ENCODE data around the gene ORC2.
"Not testable (repeated sequence)": the region's sequence is repeated elsewhere in the genome, so short reads cannot be mapped to it uniquely, and the experiment has no call there.

Gene ORC2

DNA sequence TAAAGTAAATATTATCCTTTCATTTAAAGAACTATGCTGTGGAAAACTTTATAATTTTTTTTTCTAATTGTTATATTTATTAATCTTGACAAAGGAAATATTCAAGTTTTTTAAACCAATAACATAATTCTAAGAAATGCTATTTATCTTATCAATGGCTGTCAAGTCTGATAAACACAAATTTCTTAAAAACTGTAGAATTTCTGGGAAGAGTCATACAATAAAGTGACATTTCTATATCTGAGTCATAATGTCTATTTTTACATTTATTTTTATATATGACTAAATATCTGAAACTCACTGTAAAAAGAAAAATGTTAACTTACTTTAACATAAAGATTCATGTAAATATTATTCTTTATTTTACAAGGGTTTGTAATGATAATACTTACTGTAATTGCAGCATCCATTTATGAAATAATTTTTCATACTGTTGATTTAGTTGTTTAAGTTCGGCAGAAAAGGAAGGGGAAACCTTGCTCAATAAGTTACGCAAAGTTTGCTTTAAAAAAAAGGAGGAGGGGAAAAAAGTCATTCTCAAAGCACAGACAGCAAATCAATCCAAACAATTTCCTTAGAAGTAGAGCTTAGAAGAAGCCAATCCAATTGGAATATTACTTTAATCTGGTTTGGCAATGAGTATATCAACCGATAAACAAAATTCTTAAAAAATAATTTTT is 32.4 kb downstream of the ORC2 start:
- no peak for DNase-seq (ENCODE audit: low spot score)

DNA sequence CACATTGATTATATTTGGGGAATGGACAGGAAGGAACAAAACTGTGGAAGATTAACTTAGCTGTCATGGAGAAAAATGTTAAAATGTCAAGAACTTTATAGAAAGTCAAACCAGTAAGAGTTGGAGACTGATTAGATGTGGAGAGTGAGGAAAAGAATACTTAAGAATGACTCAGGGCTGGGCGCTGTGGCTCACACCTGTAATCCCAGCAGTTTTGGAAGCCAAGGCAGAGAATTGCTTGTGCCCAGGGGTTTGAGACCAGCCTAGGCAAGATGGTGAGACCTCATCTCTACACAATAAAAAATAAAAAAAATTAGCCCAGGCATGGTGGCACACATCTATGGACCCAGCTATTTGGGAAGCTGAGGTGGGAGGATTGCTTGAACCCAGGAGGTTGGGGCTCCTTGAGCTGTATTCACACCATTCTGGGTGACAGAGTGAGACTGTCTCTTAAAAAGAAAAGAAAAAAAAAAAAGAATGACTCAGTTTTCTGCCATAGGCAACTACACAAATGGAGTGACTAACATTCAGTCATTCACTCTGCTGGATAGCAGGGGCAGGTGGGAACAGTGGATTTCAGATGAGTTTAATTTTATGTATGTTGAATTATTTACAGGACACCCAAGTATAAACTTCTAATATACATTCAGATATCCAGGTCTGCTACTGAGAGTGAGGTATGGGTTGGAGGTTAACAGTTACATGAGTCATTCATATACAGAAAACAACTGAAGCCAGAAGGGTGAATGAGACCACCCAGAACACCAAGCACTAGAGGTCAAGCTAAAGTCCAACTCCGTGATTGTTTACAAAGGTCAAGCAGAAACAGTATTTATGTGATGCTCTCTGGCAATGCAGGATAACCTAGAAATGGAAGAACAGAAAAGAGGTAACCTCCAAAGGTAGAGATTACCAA is 33.9 kb downstream of the ORC2 start:
- DNase-seq (ENCODE audit: low spot score) = no peak

- DNase-seq (ENCODE audit: low spot score) = no peak
Measured at GRCh38 chr2:200922439-200922838, 41.0 kb downstream of the ORC2 start.

GRCh38 chr2:200913654-200914053 is 49.8 kb downstream of the ORC2 start:
- DNase-seq (ENCODE audit: low spot score) = no peak

DNA sequence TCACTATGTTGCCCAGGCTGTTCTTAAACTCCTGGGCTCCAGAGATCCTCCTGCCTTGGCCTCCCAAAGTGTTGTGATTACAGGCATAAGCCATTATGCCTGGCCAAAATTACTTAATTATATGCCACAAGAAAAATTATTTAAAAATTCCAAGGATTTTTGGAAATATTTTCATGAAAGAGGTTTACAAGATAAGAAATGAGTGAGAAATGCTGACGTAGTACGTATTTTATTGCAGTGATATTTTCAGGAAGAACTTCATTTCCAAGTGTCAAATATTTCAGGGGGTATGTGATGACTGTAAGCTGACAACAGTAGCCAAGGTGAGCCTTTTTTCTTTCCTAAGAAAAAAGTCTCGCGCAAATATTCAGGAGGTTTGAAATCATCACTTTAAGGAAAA is 53.5 kb downstream of the ORC2 start:
- no peak for DNase-seq (ENCODE audit: low spot score)

DNA sequence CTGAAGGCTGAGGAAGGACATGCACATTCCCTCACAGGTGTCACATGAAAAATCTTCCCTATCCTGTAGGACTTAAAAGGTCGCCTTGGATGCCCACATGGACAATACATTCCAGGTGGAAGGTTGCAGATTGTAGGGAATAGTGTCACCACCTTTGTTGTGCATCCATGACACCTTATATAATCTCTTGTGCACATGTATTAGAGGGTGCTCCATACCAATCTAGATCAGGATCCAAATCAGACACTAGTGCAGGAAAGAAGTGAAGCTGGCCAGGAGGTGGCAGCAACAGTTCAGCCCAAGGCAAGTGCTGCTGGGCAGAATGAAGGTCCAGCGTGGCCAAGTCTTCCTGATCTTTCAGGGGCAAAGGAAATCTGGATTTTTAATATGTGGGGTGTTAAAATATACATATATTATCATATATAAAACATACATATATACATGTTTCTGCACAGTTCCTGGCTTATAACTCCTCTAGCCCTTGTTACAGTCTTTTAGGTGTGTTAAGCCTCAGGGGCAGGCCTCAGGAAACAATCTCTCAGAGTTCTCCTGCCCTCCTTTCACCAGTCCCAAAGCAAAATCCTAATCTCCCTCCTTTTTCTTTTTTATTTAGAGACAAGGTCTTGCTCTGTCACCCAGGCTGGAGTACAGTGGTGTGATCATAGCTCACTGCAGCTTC is 57.7 kb downstream of the ORC2 start:
- peak; percentile 88 for DNase-seq (ENCODE audit: low spot score)

DNA sequence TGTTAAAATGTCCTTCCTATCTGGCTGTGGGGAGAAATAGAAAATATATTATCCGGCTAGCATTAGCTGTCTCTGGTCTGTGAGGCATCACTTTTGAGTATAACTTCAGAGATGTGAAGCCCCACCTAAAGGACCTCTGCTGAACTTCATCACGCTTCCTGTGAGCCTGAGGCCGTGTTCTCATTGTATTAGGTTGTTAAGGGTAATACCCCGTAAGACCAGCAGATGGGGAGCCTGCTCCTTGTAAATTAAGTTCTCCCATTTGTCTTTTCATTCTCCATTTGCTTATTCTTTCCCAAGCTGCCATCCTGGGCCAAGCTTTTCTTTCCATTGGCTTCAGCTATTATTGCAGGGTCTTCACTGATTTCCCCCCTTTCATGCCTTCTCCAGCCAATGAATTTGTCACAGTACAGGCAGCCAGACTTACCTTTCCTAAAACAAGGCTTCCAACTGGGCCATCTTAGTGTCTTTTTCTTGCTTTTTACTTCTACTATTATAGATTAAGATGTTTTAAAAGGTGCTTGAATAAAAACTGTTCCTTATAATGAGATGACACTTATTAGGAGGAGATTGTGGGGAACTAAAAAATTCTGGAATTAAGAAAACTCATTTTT is 61.9 kb downstream of the ORC2 start:
- DNase-seq (ENCODE audit: low spot score) = peak; percentile 80

DNA sequence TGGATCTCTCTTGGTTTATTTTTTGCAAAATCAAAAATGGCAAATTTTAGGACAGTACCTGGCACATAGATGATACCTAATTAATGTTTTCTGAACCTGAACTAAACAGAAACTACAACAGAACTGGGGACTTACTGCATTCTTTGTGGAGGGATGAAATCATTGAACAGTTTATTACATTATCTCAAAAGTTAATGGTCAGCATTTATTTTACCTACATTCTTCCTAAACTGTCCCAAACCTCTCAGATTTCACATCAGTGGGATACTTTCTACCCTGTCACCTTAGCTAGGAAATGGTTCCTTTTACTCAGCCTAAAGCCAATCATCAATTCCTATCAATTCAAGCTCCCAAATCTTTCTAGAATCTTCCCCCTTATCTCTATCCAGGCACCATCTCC is 64.0 kb downstream of the ORC2 start:
- DNase-seq (ENCODE audit: low spot score) = no peak

DNA sequence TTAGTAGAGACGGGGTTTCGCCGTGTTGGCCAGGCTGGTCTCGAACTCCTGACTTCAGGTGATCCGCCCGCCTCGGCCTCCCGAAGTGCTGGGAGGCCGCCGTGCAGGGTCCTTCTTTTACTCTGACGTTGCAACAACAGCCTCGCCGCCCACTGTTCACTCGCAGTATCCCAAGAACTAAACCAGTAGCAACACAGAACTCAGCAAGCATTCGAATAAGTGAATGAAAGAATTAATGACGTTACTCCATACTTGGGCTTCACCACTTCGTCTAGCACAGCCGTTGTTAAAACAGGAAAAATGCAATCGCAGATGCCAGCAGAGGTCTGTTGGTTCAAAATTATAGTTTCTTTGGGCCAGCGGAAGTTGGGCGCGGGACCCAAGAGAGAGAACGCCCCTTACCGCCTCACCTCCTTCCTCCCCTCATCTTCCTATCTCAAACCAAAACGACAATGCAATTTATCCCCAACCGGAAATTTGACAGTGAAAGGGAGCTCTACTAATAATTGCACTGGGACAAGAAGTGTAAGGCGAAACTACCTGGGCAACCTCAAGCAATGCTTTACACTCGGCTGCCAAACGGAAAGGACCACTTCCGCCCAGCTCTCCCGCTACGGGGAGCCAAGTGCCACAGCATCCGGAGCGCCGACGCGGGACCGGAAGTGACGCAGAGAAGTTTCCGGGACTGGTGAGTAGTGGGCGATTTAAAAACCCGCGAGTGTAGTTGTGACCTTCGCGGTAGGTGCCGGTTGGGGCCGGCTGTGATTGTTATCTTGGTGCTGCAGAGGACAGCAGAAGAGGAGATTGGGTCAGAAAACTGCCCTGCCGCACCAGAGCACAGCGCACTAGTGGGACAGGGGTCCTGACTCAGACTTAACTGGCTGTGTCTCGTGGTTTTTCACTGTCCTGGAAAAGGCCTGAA is 74.5 kb downstream of the ORC2 start, which contains the start of the genes NIF3L1 and PPIL3:
Gene NIF3L1, plus strand, starts transcription at position 668 of the 922 bp plus-strand sequence. CDS start 2,573 bp downstream, outside the sequence.
Gene PPIL3, minus strand, starts transcription at position 374 of the 922 bp plus-strand sequence. CDS start 1,462 bp downstream, outside the sequence.
- DNase-seq (ENCODE audit: low spot score) = peak; percentile 97

DNA sequence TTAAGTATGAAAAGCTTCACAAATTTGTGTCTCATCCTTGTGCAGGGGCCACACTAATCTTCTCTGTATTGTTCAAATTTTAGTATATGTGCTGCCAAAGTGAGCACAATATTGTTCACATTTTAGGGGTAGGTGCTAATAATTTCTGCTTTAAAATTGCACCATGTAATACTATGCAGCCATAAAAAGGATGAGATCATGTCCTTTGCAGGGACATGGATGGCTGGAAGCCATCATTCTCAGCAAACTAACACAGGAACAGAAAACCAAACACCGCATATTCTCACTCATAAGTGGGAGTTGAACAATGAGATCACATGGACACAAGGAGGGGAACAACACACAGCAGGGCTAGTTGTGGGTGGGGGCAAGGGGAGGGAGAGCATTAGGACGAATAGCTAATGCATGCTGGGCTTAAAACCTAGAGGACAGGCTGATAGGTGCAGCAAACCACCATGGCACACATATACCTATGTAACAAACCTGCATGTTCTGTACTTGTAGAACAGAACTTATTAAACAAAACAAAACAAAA is 81.7 kb downstream of the ORC2 start:
- DNase-seq (ENCODE audit: low spot score) = not testable (repeated sequence)

DNA sequence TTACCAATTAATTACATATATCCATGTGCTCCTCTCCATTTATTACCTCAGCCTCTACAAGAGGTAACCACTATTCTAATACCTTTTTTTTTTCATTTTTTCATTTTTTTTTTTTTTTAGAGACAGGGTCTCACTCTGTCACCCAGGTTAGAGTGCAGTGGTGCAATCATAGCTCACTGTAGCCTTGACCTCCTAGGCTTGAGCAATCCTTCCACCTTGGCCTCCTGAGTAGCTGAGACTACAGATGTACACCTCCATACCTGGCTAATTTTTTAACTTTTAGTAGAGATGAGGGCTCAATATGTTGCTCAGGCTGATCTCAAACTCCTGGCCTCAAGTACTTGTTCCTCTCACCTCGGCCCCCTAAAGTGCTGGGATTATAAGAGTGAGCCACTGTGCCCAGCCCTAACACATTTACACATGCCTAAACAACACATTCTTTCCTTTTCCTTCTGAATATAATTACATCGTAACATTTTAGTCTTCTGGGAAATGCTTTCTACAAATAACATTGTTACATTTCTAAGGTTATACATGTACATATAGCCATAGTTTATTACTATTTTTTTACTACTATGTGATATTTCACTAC is 85.1 kb downstream of the ORC2 start:
- DNase-seq (ENCODE audit: low spot score) = no peak

DNA sequence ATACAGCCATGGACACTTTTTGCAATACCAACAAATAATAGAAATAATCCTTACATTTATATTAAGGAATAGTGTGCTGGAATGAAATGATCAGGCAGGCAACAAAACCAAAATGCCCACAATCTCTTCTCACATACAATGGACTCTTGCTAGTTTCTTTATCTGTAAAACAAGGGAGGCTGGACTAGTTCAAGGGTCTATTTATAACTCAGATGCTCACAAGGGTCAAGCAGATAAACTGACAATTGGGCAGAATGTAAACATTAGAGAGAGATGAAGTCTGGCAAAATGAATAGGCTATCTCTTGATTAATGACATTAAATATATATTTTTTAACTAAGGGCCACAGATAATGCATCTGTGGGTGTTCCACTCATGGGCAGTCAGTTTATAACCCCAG is 86.0 kb downstream of the ORC2 start:
- no peak for DNase-seq (ENCODE audit: low spot score)

- no peak for DNase-seq (ENCODE audit: low spot score)
Measured at GRCh38 chr2:200873560-200873959, 89.9 kb downstream of the ORC2 start.

GRCh38 chr2:200871151-200871550 is 92.3 kb downstream of the ORC2 start:
- no peak for DNase-seq (ENCODE audit: low spot score)

DNA sequence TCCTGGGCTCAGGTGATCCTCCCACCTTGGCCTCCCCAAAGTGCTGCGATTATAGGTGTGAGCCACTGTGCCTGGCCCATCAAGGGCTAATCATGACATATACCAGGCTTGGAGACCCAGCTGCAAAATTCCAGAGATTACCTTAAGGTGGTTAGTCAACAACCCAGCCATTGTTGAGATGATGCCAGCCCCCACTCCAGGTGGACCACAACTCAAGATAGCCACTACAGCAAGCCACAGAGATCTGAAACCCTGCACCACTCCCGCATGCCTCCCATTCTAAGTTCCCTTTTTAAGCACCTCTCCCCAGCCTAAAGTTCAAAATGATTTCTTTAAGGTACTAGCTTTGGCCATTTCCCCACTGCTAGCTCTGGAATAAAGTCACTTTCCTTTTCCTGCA is 94.4 kb downstream of the ORC2 start:
- no peak for DNase-seq (ENCODE audit: low spot score)

DNA sequence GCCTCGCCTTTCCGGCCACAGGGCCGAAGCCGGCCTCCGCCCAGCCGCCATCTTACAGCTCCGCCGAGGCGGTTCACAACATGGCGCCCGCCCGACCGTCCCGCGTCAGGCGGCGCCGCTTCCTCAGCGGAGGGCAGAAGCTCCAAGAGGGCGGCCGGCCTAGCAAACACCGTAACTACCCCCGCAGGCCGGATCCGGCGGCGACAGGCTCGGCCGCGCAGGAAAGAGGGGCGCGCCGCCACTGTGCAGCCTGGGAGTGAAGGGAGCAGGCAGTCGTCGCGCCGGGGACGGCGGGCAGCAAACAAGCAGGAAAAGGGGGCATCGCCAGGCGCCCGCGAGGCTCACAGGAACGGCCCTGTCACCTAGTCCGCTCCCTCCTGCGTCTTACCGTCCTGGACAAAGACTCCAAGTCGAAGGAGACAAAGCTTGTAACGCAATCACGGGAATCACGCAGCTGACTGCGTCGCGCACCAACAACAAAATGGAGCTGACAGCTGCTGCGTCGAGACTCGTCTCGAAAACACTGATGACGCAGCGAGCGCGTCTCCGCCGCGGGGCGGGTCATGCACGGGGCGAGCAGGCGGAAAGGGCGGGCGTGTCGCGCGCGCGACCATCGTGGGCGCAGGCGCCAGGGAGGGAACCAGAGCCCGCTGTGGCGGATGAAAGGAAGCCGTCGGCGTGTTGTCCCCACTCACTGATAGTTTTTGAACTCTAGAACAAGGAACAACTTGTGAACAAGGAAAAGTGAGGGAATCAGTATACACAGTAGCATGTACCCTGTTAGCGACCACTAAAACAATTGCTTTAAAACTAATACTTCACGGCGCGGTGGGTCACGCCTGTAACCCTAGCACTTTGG is 99.1 kb downstream of the ORC2 start, which contains the start of gene CLK1:
Gene CLK1, minus strand, starts transcription at position 483 of the 859 bp plus-strand sequence. CDS start 2,796 bp downstream, outside the sequence.
- DNase-seq (ENCODE audit: low spot score) = peak; percentile 97

- no peak for DNase-seq (ENCODE audit: low spot score)
Measured at GRCh38 chr2:200863782-200864175, 99.7 kb downstream of the ORC2 start.

DNA sequence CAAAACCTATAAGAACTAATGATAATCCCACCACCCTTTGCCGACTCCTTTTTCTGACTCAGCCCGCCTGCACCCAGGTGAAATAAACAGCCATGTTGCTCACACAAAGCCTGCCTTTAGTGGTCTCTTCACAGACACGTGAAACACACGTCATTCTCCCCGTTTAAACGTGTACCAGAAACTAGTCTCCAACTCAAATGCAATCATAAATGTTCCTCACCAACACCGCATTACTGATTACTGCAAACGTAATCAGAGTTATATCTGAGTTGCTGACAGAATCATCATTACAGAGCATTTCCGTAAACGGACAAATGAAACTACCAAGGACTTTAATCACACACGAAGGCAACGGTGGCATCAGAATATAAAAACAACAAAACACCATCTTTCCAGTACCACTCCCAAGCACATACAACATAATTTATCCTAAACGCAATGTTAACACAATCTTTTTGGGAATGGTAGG is 100.9 kb downstream of the ORC2 start:
- peak; percentile 56 for DNase-seq (ENCODE audit: low spot score)

- peak; percentile 13 for DNase-seq (ENCODE audit: low spot score)
Measured at GRCh38 chr2:200861617-200862155, 101.8 kb downstream of the ORC2 start.
